ENCODE data around the gene ADAMTSL1. TPM values are rescaled to one million over a fixed set of nuclear protein-coding genes. Genes with fewer than 3 reads are reported as not detected.

ADAMTSL1 gene
- total RNA-seq, 1 experiment from 2014 or later = 1.2 TPM

DNA sequence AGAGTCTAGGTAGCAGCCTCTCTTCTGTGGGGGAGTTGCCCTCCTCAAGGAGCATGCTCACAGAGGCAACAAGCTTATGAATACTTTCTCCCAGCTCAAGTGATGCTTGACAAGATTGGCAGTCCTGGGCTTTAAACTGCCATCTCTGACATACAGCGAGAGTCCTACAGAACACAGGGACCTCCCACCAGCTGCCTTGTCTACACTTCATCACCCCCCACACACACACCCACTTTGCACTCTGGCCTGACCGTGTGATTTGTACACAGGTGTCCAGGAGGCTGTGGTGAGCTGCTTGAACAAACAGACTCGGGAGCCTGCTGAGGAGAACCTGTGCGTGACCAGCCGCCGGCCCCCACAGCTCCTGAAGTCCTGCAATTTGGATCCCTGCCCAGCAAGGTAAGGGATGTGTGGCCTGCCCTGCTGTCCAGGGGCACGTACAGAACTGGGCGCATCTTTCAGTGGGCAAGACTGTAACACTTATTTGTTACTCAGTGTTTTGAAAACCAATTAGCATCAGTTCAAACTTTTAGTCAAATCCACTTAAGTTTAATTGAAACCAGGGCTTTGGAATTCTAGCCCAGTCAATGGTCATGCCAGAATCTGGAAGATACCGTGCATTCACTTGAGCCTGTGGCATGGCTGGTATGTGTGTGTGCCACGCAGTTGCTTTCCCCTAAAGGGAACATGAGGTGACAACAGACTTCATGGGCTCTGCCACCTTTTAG, 247.5 kb downstream of the ADAMTSL1 start:
- H4K8ac ChIP-seq (replicated peaks; ENCODE audit: insufficient read length, low read depth, low read length) = no peak overlapping the region
- no peaks in the 10 kb centered on the region for H4K20me1 ChIP-seq (ENCODE audit: control insufficient read depth, insufficient read depth, insufficient read length)
- no peak overlapping the region for H3K56ac ChIP-seq (ENCODE audit: insufficient read length, low read depth, low read length)
- no peaks in the 10 kb centered on the region for H3K9me3 ChIP-seq (ENCODE audit: control insufficient read depth, low read depth, low read length)
- TF ChIP-seq, protein P1, sequence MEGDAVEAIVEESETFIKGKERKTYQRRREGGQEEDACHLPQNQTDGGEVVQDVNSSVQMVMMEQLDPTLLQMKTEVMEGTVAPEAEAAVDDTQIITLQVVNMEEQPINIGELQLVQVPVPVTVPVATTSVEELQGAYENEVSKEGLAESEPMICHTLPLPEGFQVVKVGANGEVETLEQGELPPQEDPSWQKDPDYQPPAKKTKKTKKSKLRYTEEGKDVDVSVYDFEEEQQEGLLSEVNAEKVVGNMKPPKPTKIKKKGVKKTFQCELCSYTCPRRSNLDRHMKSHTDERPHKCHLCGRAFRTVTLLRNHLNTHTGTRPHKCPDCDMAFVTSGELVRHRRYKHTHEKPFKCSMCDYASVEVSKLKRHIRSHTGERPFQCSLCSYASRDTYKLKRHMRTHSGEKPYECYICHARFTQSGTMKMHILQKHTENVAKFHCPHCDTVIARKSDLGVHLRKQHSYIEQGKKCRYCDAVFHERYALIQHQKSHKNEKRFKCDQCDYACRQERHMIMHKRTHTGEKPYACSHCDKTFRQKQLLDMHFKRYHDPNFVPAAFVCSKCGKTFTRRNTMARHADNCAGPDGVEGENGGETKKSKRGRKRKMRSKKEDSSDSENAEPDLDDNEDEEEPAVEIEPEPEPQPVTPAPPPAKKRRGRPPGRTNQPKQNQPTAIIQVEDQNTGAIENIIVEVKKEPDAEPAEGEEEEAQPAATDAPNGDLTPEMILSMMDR (conservative IDR thresholded peaks at IDR 0.05) = no peak
- no peak overlapping the region for H3K27ac Mint-ChIP-seq
- H3K36me3 Mint-ChIP-seq (ENCODE audit: insufficient read depth in 1 of 3, low read depth in 3 of 3) = no peaks in the 10 kb centered on the region
- H3K79me2 ChIP-seq (ENCODE audit: insufficient read depth, low read length) = no peaks in the 10 kb centered on the region
- H3K4me1 ChIP-seq (ENCODE audit: insufficient read depth, low read length) = no peaks in the 10 kb centered on the region
- DNase-seq = no peak
- H3K4me1 Mint-ChIP-seq = no peaks in the 10 kb centered on the region
- H4K5ac ChIP-seq (ENCODE audit: insufficient read length, low read depth, low read length) = no peak overlapping the region
- no peaks in the 10 kb centered on the region for H3K27me3 Mint-ChIP-seq (ENCODE audit: low read depth)
- WGBS (ENCODE audit: extremely low coverage, insufficient read length, low lambda C conversion rate) = no CpG with 5 or more reads among the region's 10 CpGs
- H3K4me3 Mint-ChIP-seq = no peak overlapping the region
- no peak overlapping the region for H3K14ac ChIP-seq (ENCODE audit: insufficient read depth, low read length)
- H3K9ac ChIP-seq (ENCODE audit: extremely low read depth, insufficient read length, low read length) = no peak overlapping the region
- H3K23ac ChIP-seq (ENCODE audit: insufficient read length, low read depth, low read length) = no peak overlapping the region
- no peaks in the 10 kb centered on the region for H3K9me3 Mint-ChIP-seq
- no peak overlapping the region for H2AFZ ChIP-seq (ENCODE audit: low read length)
- H4K91ac ChIP-seq (ENCODE audit: insufficient read length, low read depth, low read length) = no peak overlapping the region
- H3K18ac ChIP-seq (ENCODE audit: insufficient read length, low read depth, low read length) = no peak overlapping the region
- no peak overlapping the region for H3T11ph ChIP-seq (ENCODE audit: low read length)
- no peak overlapping the region for H3K27ac ChIP-seq (ENCODE audit: insufficient read length, low read depth, low read length)
- no peak overlapping the region for H3K4me2 ChIP-seq (ENCODE audit: insufficient read depth, insufficient read length, low read length)
- H2BK12ac ChIP-seq (ENCODE audit: insufficient read length, low read depth, low read length) = no peak overlapping the region
- no peak overlapping the region for H2AK5ac ChIP-seq (ENCODE audit: insufficient read length, low read length)
- H2BK5ac ChIP-seq (ENCODE audit: insufficient read length, low read length) = no peak overlapping the region
- H2BK120ac ChIP-seq (ENCODE audit: low read depth, low read length, poor library complexity, severe bottlenecking) = no peak overlapping the region
- H2BK20ac ChIP-seq (ENCODE audit: low read depth, low read length, poor library complexity, severe bottlenecking) = no peak overlapping the region
- no peaks in the 10 kb centered on the region for H3K27me3 ChIP-seq (ENCODE audit: insufficient read depth, low read length)
- no peaks in the 10 kb centered on the region for H3K79me1 ChIP-seq (ENCODE audit: insufficient read depth, low read depth, low read length, poor library complexity, severe bottlenecking)
- no peak overlapping the region for H2BK15ac ChIP-seq (ENCODE audit: low read depth, low read length)
- no peak overlapping the region for H3K4ac ChIP-seq (ENCODE audit: low read depth, low read length)
- H3K23me2 ChIP-seq (ENCODE audit: insufficient read length, low read depth, low read length, poor library complexity, severe bottlenecking) = no peaks in the 10 kb centered on the region

Measured in H9 (cell line).